ENCODE results near the gene GLRX3.

GRCh38 chr10:130160775-130161174, 24.6 kb downstream of the GLRX3 start:
- TF ChIP-seq CTCF (IDR thresholded peaks at IDR 0.05) (peak; percentile 31), POLR2AphosphoS5 (IDR thresholded peaks at IDR 0.05; ENCODE audit: low read depth, low read length) (no peak)

All from Panc1 (cell line).